Chondrocyte (in vitro differentiated cells): ENCODE results near the gene USE1. TPM values are rescaled to one million over a fixed set of nuclear protein-coding genes. Genes with fewer than 3 reads are reported as not detected.

Source experiments
- DNase-seq: peaks from one replicate; pipeline ENCODE4 v3.0.0; 2021; ENCODE audit warnings: mixed read lengths, low spot score
- H3K27ac Mint-ChIP-seq: one replicate; pipeline ENCODE4 v1.8.0; 2021; ENCODE audit warnings: mild to moderate bottlenecking, moderate library complexity, mixed read lengths; ENCODE audit not compliant: unreplicated experiment
- H3K27me3 Mint-ChIP-seq: 2 replicates; pipeline ENCODE4 v1.8.0; 2021; ENCODE audit warnings: low read depth, mixed read lengths
- H3K36me3 Mint-ChIP-seq: 2 replicates; pipeline ENCODE4 v1.8.0; 2021; ENCODE audit warnings: low read depth, mixed read lengths
- H3K4me1 Mint-ChIP-seq: 2 replicates; pipeline ENCODE4 v1.8.0; 2021; ENCODE audit warnings: low read depth, mild to moderate bottlenecking, mixed read lengths
- H3K4me3 Mint-ChIP-seq: one replicate; pipeline ENCODE4 v1.8.0; 2021; ENCODE audit warnings: mild to moderate bottlenecking, moderate library complexity, mixed read lengths; ENCODE audit not compliant: unreplicated experiment
- H3K9me3 Mint-ChIP-seq: 2 replicates; pipeline ENCODE4 v1.8.0; 2021; ENCODE audit warnings: low read depth, mixed read lengths
- total RNA-seq: library from RNA; stranded (reverse); gene quantifications from 3 replicates; pipeline ENCODE4 v1.2.1, GENCODE V29; 2021
- TF ChIP-seq, protein P1 (sequence below): fragments of 200-600 bp; sonication (generic); IDR thresholded peaks from 2 replicates; pipeline ENCODE4 v1.5.0; 2021; ENCODE audit warnings: antibody characterized with exemption, mild to moderate bottlenecking, moderate library complexity

Gene USE1
- total RNA-seq, 1 donor from 2014 or later: 29.9 TPM

DNA sequence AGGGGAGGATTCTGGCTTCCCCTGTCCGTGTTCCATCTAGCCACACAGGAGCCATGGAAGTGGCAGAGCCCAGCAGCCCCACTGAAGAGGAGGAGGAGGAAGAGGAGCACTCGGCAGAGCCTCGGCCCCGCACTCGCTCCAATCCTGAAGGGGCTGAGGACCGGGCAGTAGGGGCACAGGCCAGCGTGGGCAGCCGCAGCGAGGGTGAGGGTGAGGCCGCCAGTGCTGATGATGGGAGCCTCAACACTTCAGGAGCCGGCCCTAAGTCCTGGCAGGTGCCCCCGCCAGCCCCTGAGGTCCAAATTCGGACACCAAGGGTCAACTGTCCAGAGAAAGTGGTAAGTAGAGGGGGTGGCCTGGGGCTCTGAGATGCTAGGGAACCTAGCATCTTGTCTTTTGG is 53.6 kb downstream of the USE1 start:
- no peak overlapping the region for H3K4me3 Mint-ChIP-seq
- no peaks in the 10 kb centered on the region for H3K27me3 Mint-ChIP-seq
- peaks cover 4% of the 10 kb centered on the region for H3K9me3 Mint-ChIP-seq
- no peak overlapping the region for H3K27ac Mint-ChIP-seq
- peaks cover 16% of the 10 kb centered on the region for H3K4me1 Mint-ChIP-seq
- no peak for DNase-seq
- TF ChIP-seq, protein P1, sequence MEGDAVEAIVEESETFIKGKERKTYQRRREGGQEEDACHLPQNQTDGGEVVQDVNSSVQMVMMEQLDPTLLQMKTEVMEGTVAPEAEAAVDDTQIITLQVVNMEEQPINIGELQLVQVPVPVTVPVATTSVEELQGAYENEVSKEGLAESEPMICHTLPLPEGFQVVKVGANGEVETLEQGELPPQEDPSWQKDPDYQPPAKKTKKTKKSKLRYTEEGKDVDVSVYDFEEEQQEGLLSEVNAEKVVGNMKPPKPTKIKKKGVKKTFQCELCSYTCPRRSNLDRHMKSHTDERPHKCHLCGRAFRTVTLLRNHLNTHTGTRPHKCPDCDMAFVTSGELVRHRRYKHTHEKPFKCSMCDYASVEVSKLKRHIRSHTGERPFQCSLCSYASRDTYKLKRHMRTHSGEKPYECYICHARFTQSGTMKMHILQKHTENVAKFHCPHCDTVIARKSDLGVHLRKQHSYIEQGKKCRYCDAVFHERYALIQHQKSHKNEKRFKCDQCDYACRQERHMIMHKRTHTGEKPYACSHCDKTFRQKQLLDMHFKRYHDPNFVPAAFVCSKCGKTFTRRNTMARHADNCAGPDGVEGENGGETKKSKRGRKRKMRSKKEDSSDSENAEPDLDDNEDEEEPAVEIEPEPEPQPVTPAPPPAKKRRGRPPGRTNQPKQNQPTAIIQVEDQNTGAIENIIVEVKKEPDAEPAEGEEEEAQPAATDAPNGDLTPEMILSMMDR: no peak
- H3K36me3 Mint-ChIP-seq: peaks cover 6% of the 10 kb centered on the region

Other genes starting within 250 kb of the USE1 start
- gene CPAMD8, start 188.5 kb upstream of the USE1 start, total RNA-seq: 4.9 to 10.6 TPM (median 6.1 TPM) in 3 replicates
- 7.8 to 9.5 TPM (median 8.2 TPM) in 3 replicates for gene HAUS8, start 139.9 kb upstream of the USE1 start, total RNA-seq
- 90.8 to 98.1 TPM (median 94.6 TPM) in 3 replicates for gene MYO9B, start 139.6 kb upstream of the USE1 start, total RNA-seq
- gene OCEL1, start 10.9 kb downstream of the USE1 start, total RNA-seq: 21.1 to 23.8 TPM (median 22.3 TPM) in 3 replicates
- gene NR2F6, start 30.6 kb downstream of the USE1 start, total RNA-seq: 31.9 to 45.0 TPM (median 43.7 TPM) in 3 replicates
- gene USHBP1, start 49.4 kb downstream of the USE1 start, total RNA-seq: not detected in 3 replicates
- 83.3 to 100 TPM (median 91.2 TPM) in 3 replicates for gene BABAM1, start 52.1 kb downstream of the USE1 start, total RNA-seq
- gene ANKLE1, start 66.5 kb downstream of the USE1 start, total RNA-seq: 0.38 to 0.57 TPM (median 0.53 TPM) in 3 replicates
- gene ABHD8, start 88.1 kb downstream of the USE1 start, total RNA-seq: 3.5 to 6.6 TPM (median 5.9 TPM) in 3 replicates
- 56.6 to 68.7 TPM (median 61.7 TPM) in 3 replicates for gene MRPL34, start 90.5 kb downstream of the USE1 start, total RNA-seq
- 53.0 to 66.6 TPM (median 63.9 TPM) in 3 replicates for gene DDA1, start 94.2 kb downstream of the USE1 start, total RNA-seq
- gene ANO8, start 119.5 kb downstream of the USE1 start, total RNA-seq: 16.7 to 18.9 TPM (median 16.8 TPM) in 3 replicates
- gene GTPBP3, start 122.2 kb downstream of the USE1 start, total RNA-seq: 16.7 to 20.9 TPM (median 20.6 TPM) in 3 replicates
- gene PLVAP, start 162.0 kb downstream of the USE1 start, total RNA-seq: 0.22 to 0.44 TPM in 2 of 3 replicates, not detected in the other
- gene CCDC194, start 178.8 kb downstream of the USE1 start, total RNA-seq: not detected in 3 replicates
- gene BST2, start 190.3 kb downstream of the USE1 start, total RNA-seq: not detected in 3 replicates
- gene MVB12A, start 204.7 kb downstream of the USE1 start, total RNA-seq: 36.3 to 46.7 TPM (median 39.4 TPM) in 3 replicates
- 0.27 to 0.57 TPM (median 0.28 TPM) in 3 replicates for gene TMEM221, start 233.3 kb downstream of the USE1 start, total RNA-seq
- not detected in 3 replicates for gene NXNL1, start 245.6 kb downstream of the USE1 start, total RNA-seq